Measurements from ENCODE around the gene ZNF3. TPM values are rescaled to one million over a fixed set of nuclear protein-coding genes. Genes with fewer than 3 reads are reported as not detected.

ZNF3 gene
- total RNA-seq, 1 donor from 2014 or later, result 37.1 TPM

DNA sequence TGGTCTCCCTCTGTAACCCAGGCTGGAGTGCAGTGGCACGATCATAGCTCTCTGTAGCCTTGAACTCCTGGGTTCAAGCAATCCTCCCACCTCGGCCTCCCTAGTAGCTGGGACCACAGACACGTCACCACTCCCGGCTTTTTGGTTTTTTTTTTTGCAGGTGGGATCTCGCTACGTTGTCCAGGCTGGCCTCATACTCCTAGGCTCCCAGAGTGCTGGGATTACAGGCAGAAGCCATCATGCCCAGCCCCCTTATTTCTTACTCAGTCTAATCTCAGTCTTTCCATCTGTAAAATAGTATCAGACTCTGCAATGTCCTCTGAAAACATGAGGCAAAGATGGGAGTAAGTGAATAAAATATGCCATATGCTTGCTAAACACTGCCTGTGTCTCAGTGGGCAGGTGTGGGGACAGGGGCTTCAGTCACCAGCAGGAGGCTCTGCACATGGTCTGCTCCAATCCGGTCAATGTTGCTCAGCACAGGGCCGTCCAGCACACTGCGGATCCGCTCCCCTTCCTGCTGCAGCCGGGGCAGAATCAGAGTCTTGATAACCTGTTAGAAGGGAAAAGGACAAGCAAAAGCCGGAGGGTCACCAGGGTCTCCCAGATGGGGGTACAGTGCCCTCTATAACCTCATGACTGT is 28.1 kb upstream of the ZNF3 start:
- no peak for DNase-seq (ENCODE audit: low spot score)

GRCh38 chr7:100107890-100108289 is 26.4 kb upstream of the ZNF3 start:
- DNase-seq (ENCODE audit: low spot score), result no peak

DNA sequence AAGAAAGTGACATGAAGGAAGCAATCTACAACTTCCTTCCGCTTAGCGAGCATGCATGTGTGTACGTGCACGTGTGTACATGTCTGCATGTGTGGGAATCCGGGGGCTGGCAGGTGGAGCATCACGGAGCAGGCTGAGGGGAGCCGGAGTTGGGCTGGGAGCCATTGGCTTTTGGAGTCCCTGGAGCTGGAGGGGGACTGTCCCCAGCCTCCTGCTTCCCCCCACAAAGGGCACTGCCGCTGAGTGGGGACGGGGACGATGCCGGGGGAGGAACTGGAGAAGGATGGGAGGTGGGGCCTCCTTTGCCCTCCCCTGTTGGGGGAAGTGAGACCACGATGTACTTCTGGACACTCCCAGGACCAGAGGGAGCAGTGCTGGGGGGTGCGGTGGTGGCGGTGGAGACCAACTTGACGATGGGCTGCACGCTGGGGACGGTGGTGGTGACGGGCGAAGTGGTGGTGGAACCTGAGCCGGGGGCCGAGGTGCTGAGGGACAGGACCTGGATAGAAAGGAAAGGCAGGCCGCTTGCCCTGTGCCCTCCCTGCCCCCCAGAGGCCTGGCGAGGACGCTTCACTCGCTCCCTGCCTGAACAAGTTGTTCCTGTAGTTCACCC is 25.7 kb upstream of the ZNF3 start:
- DNase-seq (ENCODE audit: low spot score), result no peak

DNA sequence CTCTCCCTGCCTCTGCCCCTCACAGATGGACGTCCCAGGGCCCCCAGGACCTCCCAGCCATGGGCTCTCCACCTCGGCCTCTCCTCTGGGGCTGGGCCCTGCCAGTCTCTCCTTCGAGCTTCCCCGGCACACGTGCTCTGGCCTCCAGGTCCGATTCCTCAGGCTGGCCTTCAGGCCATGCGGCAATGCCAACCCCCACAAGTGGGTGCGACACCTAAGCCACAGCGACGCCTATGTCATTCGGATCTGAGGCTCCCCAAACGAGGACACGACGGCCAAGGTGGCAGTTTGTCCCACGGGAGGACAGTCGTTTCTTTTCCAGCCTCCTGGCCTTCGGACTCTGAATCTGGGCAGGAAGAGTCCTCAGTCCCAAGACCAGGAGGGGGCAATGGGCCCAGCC is 25.1 kb upstream of the ZNF3 start:
- DNase-seq (ENCODE audit: low spot score), result no peak

DNA sequence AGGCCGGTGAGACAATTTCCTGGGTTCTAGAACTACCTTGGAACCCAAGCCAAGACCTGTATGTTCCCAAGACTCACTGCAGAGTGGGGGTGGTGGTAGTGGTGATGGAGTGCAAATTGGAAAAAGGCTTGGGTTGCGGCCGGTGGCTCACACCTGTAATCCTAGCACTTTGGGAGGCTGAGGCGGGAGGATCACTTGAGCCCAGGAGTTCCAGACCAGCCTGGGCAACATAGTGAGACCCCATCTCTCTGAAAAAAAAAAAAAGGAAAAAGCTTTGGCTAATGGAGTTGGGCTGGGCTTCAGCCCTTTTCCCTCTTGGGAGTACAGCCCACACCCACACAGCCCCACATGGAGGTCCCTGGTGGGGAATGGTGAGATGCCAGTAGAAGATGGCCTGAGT is 24.0 kb upstream of the ZNF3 start:
- no peak for DNase-seq (ENCODE audit: low spot score)

DNA sequence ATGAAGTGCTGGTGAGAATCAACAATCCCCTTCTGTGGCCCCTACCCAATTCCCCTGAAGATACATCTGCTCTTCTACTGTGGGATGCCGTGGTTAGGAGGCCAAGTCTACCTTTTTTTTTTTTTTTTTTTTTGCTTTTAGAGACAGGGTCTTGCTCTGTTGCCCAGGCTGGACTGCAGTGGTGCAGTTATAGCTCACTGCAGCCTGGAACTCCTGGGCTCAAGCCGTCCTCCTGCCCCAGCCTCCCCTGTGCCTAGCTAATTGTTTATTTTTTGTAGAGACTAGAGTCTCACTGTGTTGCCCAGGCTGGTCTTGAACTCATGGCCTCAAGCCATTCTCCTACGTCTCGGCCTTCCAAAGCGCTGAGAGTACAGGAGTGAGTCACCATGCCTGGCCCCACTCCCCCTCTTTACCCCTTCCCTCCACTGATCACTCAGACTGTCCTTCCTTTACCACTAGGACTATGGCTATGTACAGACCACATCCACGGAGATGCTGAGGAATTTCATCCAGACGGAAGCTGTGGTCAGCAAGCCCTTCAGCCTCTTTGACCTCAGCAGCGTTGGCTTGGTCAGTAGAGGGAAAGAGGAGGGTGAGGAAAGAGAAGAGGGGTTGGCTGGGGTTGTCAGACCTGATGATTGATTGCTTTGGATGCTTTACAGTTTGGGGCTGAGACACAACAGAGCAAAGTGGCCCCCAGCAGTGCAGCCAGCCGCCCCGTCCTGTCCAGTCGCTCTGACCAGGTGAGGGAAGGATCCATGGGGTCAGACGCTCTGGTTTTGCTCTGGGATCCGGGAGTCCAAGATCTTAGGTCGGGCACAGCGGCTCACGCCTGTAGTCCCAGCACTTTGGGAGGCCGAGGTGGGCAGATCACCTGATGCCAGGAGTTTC is 21.7 kb upstream of the ZNF3 start:
- DNase-seq (ENCODE audit: low spot score), result no peak

- DNase-seq (ENCODE audit: low spot score), result peak; percentile 100
These were observed 19.7 kb upstream of the ZNF3 start, which contains the start of the genes AP4M1 and MCM7 for GRCh38 chr7:100101016-100101862. TSS of gene AP4M1 (plus strand) at chr7:100101643. CDS start at chr7:100101715, 72 bp downstream. TSS of gene MCM7 (minus strand) at chr7:100101397. CDS start at chr7:100101294, 103 bp downstream.

GRCh38 chr7:100100420-100101015 is 19.0 kb upstream of the ZNF3 start:
- DNase-seq (ENCODE audit: low spot score), result peak; percentile 97

- DNase-seq (ENCODE audit: low spot score), result no peak
These were observed 17.9 kb upstream of the ZNF3 start for GRCh38 chr7:100099452-100099851.

GRCh38 chr7:100098913-100099312 is 17.4 kb upstream of the ZNF3 start:
- no peak for DNase-seq (ENCODE audit: low spot score)

DNA sequence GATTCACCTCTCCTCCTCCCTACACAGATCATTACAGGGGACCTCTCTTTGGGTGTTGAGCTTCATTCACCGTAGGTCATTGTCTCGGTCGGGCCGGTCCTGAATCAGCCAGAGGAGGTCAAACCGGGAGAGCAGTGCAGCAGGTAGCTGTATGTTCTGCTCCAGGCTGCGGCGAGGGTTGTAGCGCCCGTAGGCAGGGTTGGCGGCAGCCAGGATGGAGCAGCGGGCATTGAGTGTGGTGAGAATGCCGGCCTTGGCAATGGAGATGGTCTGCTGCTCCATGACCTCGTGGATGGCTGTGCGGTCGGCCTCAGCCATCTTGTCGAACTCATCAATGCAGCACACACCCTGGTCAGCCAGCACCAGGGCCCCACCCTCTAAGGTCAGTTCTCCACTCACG is 14.2 kb upstream of the ZNF3 start:
- DNase-seq (ENCODE audit: low spot score), result no peak

GRCh38 chr7:100095289-100095688 is 13.8 kb upstream of the ZNF3 start:
- no peak for DNase-seq (ENCODE audit: low spot score)

GRCh38 chr7:100093925-100094486 is 12.5 kb upstream of the ZNF3 start:
- no peak for DNase-seq (ENCODE audit: low spot score)

GRCh38 chr7:100093498-100093897 is 12.0 kb upstream of the ZNF3 start:
- DNase-seq (ENCODE audit: low spot score), result no peak

DNA sequence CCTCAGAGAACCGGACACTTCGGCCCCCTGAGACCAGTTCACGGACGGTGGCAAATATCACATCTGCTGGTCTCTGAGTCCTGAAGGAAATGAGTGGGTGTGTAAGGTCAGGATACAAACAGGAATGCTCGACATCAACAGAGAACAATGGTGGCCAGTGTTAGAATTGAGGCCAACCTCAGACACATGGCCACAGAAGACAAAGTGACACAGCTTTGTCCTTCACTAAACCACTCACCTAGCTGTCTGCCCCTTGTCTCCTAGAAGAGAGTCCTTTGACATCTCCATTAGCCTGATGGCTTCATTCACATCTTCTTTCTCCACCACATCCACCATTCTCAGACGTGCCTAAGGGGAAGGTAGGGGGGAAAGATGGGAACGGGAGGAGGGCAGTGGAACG is 11.5 kb upstream of the ZNF3 start:
- no peak for DNase-seq (ENCODE audit: low spot score)

DNA sequence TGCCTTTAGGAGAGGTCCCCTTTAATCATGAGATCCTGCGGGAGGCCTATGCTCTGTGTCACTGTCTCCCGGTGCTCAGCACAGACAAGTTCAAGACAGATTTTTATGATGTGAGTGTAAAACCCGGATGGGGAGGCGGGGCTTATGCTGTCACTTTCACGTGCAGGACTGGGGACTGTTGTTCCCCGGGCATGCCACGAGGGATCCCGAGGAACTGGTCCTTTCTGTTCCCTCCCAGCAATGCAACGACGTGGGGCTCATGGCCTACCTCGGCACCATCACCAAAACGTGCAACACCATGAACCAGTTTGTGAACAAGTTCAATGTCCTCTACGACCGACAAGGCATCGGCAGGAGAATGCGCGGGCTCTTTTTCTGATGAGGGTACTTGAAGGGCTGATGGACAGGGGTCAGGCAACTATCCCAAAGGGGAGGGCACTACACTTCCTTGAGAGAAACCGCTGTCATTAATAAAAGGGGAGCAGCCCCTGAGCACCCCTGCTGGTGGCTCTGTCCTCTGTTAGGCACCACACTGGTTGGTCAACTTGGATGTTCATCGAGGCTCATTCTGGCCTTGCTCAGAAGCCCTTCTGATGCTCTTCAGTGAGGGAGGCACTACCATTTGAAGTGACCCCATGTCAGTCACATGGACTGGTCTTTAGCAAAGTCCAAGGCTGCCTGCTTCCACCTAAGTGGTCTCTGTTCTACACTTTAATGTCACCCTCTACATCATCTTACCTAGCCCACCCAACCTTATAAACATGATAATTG is 10.1 kb upstream of the ZNF3 start:
- no peak for DNase-seq (ENCODE audit: low spot score)

DNA sequence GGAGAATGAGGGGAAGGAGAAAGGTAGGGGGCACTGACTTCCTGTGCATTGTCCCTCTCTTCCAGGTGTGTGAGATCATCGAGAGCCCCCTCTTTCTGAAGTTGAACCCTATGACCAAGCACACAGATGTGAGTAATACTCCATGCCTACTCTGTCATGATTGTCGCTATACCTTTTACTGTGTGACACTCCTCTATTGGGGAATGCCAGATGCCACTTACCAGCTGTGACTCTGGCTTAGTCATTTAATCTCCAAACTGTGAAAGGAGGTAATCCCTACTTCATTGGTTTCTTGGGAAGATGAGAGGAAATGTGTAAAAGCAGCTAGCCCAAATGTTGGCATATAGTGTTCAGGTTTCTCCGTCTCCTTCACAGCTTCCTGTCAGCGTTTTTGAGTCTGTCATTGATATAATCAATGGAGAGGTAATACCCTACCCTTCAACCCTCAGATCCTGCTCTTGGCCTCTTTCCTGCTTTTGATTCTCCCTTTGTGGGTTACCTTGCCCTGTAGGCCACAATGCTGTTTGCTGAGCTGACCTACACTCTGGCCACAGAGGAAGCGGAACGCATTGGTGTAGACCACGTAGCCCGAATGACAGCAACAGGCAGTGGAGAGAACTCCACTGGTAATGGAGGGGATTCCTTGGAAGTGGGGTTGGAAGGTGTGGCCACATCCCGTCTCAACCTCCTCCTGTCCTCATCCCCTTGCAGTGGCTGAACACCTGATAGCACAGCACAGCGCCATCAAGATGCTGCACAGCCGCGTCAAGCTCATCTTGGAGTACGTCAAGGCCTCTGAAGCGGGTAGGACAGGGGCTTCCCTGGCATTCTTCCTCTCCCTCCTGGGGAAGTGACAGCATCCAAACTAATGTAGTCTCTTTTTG is 9.2 kb upstream of the ZNF3 start:
- no peak for DNase-seq (ENCODE audit: low spot score)

DNA sequence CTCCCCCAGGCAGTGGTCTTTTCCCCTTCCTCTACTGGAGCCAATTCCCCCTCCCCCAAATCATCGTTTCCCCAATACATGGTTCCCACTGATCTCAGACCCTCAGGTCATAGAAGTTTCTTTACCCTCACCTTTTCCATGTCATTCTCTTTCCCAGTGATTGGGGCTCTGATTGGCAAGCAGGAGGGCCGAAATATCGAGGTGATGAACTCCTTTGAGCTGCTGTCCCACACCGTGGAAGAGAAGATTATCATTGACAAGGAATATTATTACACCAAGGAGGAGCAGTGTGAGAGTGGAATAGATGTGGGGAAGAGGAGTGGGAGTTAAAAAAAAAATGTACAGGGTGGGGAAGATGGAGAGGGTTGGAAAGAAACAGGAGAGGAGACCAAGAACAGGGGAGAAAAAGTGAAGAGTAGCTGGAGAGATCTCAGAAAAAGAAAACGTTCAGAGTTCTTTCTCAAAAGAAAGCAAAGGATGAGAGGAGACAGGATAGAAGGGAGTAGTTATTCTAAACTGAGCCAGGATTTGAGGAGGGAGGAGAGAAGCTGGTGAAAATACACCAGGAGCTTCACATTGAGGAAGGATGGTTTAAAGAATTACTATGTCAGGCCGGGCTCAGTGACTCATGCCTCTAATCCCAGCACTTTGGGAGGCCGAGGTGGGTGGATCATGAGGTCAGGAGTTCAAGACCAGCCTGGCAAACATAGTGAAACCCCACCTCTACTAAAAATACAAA is 8.1 kb upstream of the ZNF3 start:
- peak; percentile 62 for DNase-seq (ENCODE audit: low spot score)

Measured in umbilical cord (tissue), 2 donors.